ENCODE results near the gene TPH1. TPM values are rescaled to one million over a fixed set of nuclear protein-coding genes. Genes with fewer than 3 reads are reported as not detected.

TPH1 gene
- total and polyA plus RNA-seq, 2 of the 8 experiments (the other 6 are each of a cell fraction or from before 2014, with no cell fraction given), result 0.09 to 0.22 TPM

DNA sequence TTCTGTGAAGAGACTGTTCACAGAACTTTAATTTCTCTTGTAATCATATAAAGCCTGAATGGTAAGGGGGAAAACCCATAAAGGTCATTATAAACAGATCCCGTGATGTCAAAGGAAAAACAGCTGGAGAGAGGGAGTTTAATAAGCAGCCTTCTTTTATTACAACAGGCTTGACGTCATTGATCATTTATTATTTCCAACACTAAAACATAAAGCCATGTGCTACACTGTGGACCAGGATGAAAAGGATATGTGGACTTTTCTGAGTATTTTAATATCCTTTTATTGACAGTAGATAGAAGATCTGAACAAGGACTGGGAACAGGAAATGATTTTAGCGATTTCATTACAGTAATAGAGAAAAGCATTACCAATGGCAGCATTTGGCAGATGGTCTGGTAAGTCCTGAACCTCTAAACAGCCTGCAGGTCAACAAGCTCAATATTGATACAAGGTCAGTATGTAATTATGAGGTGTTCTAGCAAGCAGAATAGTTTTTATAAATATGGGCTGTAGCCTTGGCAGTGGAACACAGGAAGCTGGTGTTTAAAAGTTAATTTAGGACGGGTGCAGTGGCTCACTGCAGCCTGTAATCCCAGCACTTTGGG, 25.1 kb upstream of the TPH1 start (continued):
- TF ChIP-seq CBX8 (IDR thresholded peaks at IDR 0.05; ENCODE audit: borderline replicate concordance, low read depth, low read length), result no peak
- no peak for TF ChIP-seq SRF (IDR thresholded peaks at IDR 0.05; ENCODE audit: low read depth, low read length)
- TF ChIP-seq JUN (IDR thresholded peaks at IDR 0.05; ENCODE audit: low read depth, low read length), result no peak
